Astrocyte of the cerebellum (primary cell): ENCODE data around the gene ASGR2.

Experiments
- DNase-seq: peaks from one replicate; pipeline ENCODE4 v3.0.0-alpha.2; 2011; ENCODE audit warnings: low read depth
- H3K4me3 ChIP-seq: 2 replicates; pipeline ENCODE4 v1.5.1; 2011; ENCODE audit warnings: mild to moderate bottlenecking, low read depth, low read length, moderate library complexity
- in situ Hi-C: cut with HindIII; loops from 2 replicates; pipeline ENCODE4 v1.10.0; 2017; ENCODE audit warnings: low sequenced_read_pairs
- TF ChIP-seq, protein P1 (sequence below): IDR thresholded peaks from 2 replicates; pipeline ENCODE4 v1.5.1; 2012; ENCODE audit warnings: low read length, low read depth, moderate library complexity, mild to moderate bottlenecking; ENCODE audit errors: missing control alignments

ASGR2 gene

GRCh38 chr17:7074931-7075330, 39.7 kb downstream of the ASGR2 start:
- TF ChIP-seq, protein P1, sequence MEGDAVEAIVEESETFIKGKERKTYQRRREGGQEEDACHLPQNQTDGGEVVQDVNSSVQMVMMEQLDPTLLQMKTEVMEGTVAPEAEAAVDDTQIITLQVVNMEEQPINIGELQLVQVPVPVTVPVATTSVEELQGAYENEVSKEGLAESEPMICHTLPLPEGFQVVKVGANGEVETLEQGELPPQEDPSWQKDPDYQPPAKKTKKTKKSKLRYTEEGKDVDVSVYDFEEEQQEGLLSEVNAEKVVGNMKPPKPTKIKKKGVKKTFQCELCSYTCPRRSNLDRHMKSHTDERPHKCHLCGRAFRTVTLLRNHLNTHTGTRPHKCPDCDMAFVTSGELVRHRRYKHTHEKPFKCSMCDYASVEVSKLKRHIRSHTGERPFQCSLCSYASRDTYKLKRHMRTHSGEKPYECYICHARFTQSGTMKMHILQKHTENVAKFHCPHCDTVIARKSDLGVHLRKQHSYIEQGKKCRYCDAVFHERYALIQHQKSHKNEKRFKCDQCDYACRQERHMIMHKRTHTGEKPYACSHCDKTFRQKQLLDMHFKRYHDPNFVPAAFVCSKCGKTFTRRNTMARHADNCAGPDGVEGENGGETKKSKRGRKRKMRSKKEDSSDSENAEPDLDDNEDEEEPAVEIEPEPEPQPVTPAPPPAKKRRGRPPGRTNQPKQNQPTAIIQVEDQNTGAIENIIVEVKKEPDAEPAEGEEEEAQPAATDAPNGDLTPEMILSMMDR, result no peak
- H3K4me3 ChIP-seq, result no peak overlapping the region
- in situ Hi-C loops, result loop anchor here (5.0 kb wide), 1 partner anchor 47 kb away; no protein-coding TSS in a partner anchor
- no peak for DNase-seq

DNA sequence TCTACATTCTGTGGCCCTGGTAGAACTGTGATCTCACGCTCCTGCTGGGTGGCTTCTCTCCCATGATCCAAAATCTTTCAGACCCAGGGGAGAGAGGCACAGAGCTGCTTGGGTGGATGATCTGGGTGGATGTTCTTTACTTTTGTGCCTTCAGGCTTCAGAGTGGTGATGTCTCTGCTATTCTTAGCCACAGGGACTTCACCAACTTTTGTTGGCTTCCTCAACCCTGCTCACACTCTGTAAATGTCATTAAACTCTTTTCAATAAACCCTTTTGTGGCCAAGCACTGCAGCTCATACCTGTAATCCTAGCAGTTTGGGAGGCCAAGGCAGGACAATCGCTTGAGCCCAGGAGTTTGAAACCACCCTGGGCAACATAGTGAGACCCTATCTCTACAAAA, 42.2 kb downstream of the ASGR2 start:
- no peak for DNase-seq
- in situ Hi-C loops, result loop anchor here (5.0 kb wide), 1 partner anchor 50 kb away; no protein-coding TSS in a partner anchor
- TF ChIP-seq, protein P1, result no peak
- H3K4me3 ChIP-seq, result no peak overlapping the region

DNA sequence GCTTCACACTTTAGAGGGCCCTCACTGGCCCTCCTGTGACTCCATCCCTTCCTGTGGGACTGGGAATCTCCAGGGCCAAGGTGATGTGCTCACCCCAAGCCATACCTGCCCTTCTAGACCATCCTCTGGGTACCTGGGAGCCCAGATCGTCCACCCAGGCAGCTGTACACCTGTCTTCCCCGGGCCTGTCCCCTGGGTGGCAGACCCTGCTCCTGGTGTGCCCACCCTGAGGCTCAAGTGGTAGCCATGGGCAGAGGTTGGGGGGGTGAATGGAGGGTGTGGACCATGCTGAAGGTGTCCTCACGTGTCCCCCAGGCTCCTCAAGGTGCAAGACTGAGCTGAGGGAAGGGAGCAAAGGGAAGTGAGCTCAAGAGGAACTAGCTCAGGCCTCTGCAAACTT, 43.9 kb downstream of the ASGR2 start:
- no peak overlapping the region for H3K4me3 ChIP-seq
- in situ Hi-C loops, result loop anchor here (5.0 kb wide), 1 partner anchor 52 kb away; no protein-coding TSS in a partner anchor

GRCh38 chr17:7068268-7068667, 46.4 kb downstream of the ASGR2 start:
- DNase-seq, result no peak
- no peak overlapping the region for H3K4me3 ChIP-seq
- TF ChIP-seq, protein P1, result no peak

More for the DNA sequence above, 43.9 kb downstream of the ASGR2 start:
- no peak for DNase-seq
- TF ChIP-seq, protein P1, result no peak

DNA sequence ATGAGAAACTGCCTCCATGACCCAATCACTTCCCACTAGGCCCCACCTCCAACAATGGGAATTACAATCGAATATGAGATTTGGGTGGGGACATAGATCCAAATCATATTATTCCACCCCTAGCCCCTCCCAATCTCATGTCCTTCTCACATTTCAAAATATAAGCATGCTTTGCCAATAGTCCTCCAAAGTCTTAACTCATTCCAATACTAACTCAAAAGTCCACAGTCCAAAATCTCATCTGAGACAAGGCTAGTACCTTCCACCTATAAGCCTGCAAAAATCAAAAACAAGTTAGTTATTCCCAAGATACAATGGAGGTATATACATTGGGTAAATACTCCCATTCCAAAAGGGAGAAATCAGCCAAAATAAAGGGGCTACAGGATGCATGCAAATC, 47.4 kb downstream of the ASGR2 start:
- TF ChIP-seq, protein P1, result no peak
- H3K4me3 ChIP-seq, result no peak overlapping the region
- in situ Hi-C loops, result no loop called here
- no peak for DNase-seq

More at GRCh38 chr17:7068268-7068667, 46.4 kb downstream of the ASGR2 start:
- in situ Hi-C loops, result no loop called here

DNA sequence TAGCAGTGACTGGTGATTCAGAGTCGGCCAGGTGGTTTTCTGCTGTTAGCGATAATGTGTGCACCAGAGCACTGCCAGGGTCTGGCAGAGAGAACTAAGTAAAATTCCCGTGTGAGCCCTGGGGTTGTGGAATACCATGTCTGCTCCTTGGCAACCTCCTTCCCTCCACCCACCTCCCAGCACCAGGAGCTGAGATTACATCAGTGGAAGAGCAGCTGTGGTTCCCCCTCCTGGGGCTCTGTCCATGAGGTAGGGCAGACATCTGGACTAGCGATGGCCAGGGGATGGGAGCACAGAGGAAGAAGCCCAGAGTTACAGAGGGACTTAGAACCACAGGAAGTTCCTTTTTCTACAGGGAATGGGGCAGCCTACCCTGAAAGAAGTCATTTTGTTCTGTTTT, 50.4 kb downstream of the ASGR2 start:
- H3K4me3 ChIP-seq, result no peak overlapping the region
- peak; percentile 50 for DNase-seq
- TF ChIP-seq, protein P1, result no peak
- in situ Hi-C loops, result no loop called here
